Fibroblast of the aortic adventitia (primary cell): ENCODE results near the gene ARF5. TPM values are rescaled to one million over a fixed set of nuclear protein-coding genes. Genes with fewer than 3 reads are reported as not detected.
A peak's percentile ranks its signal among the peaks of the same experiment; 100 is the strongest.
"Not testable (repeated sequence)": the region's sequence is repeated elsewhere in the genome, so short reads cannot be mapped to it uniquely, and the experiment has no call there.

Experiments used
- DNase-seq: peaks from one replicate; pipeline ENCODE4 v3.0.0-alpha.2; 2010; ENCODE audit warnings: low read depth
- H3K4me3 ChIP-seq: 2 replicates; pipeline ENCODE4 v1.5.1; 2011; ENCODE audit warnings: low read depth, mild to moderate bottlenecking, control low read depth, low read length, moderate library complexity
- CTCF ChIP-seq: IDR thresholded peaks from 2 replicates; pipeline ENCODE4 v1.5.1; 2011; ENCODE audit warnings: mild to moderate bottlenecking, low read length, control low read depth, inconsistent platforms; ENCODE audit not compliant: insufficient read depth
- total RNA-seq: library from RNA; depleted of rRNA; stranded (reverse); fragments of >200 nt; gene quantifications from 2 replicates; pipeline ENCODE4 v1.2.3, GENCODE V29; 2012; ENCODE audit warnings: low replicate concordance

Gene ARF5
- total RNA-seq = 43.6 and 105 TPM in 2 replicates

GRCh38 chr7:127588019-127588696, at the start of gene ARF5:
Gene ARF5 (plus strand): TSS chr7:127588411. CDS start chr7:127588499, 88 bp downstream.
- H3K4me3 ChIP-seq = peak within 1 kb of the TSS; percentile 92
- TF ChIP-seq CTCF = peak; percentile 5
- DNase-seq = peak; percentile 73

GRCh38 chr7:127539116-127539515, 49.1 kb upstream of the ARF5 start:
- no peak for TF ChIP-seq CTCF
- no peak overlapping the region for H3K4me3 ChIP-seq
- DNase-seq = no peak

- not testable (repeated sequence) for DNase-seq, H3K4me3 ChIP-seq
Measured at GRCh38 chr7:127540461-127540860, 47.8 kb upstream of the ARF5 start.

GRCh38 chr7:127541548-127541947, 46.7 kb upstream of the ARF5 start:
- no peak for DNase-seq
- H3K4me3 ChIP-seq = no peak overlapping the region
- TF ChIP-seq CTCF = no peak

GRCh38 chr7:127546313-127546712, 41.9 kb upstream of the ARF5 start:
- no peak overlapping the region for H3K4me3 ChIP-seq
- no peak for TF ChIP-seq CTCF
- DNase-seq = no peak

GRCh38 chr7:127550247-127550646, 38.0 kb upstream of the ARF5 start:
- no peak for DNase-seq
- H3K4me3 ChIP-seq = no peak overlapping the region
- TF ChIP-seq CTCF = peak; percentile 19

GRCh38 chr7:127551941-127552340, 36.3 kb upstream of the ARF5 start:
- TF ChIP-seq CTCF = no peak
- DNase-seq = no peak
- H3K4me3 ChIP-seq = no peak overlapping the region
